GM21528 (cell line): ENCODE data around the gene HSD11B1L.
"Not testable (repeated sequence)": the region's sequence is repeated elsewhere in the genome, so short reads cannot be mapped to it uniquely, and the experiment has no call there.

Experiments
- ATAC-seq: cut with Tn5 transposase; IDR thresholded peaks from one replicate; pipeline ENCODE4 v1.9.1; 2021; ENCODE audit warnings: mild to moderate bottlenecking, moderate library complexity; ENCODE audit not compliant: unreplicated experiment, low FRiP score

The HSD11B1L gene

GRCh38 chr19:5686647-5687359 is 6.0 kb downstream of the HSD11B1L start:
- peak; percentile 43 for ATAC-seq

DNA sequence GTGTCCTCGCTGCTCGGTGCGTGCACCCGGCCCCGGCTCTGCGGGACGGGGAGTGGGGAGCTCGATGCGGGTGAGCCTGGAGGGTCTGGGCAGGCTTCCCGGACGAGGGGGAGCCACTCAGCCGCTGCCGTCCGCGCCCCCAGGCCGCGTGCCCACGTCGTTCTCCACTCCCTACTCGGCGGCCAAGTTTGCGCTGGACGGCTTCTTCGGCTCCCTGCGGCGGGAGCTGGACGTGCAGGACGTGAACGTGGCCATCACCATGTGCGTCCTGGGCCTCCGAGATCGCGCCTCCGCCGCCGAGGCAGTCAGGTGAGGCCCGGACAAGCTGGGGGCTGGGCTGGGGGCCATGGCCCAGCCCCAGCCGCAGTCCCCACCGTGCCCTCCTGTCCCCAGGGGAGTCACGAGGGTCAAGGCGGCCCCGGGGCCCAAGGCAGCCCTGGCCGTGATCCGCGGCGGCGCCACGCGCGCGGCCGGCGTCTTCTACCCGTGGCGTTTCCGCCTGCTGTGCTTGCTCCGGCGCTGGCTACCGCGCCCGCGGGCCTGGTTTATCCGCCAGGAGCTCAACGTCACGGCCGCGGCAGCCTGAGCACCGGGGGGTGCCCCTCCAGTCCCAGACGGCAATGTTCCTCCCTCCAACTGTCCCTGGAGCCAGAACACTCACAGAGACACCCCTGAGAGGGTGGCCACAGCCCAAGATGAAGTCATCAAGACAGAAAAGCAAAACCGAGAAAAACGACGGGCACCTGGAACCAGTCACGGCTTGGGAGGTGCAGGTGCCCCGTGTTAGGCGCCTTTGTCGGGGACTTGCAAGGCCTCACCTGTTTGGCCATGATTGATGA is 6.8 kb downstream of the HSD11B1L start:
- ATAC-seq, result no peak

- ATAC-seq, result not testable (repeated sequence)
Observed at GRCh38 chr19:5688262-5688881, 7.5 kb downstream of the HSD11B1L start.

GRCh38 chr19:5690125-5690954 is 9.5 kb downstream of the HSD11B1L start, which contains the start of gene RPL36:
TSS of gene RPL36 (plus strand) at chr19:5690295. CDS start at chr19:5690508, 213 bp downstream.
- peak; percentile 52 for ATAC-seq

DNA sequence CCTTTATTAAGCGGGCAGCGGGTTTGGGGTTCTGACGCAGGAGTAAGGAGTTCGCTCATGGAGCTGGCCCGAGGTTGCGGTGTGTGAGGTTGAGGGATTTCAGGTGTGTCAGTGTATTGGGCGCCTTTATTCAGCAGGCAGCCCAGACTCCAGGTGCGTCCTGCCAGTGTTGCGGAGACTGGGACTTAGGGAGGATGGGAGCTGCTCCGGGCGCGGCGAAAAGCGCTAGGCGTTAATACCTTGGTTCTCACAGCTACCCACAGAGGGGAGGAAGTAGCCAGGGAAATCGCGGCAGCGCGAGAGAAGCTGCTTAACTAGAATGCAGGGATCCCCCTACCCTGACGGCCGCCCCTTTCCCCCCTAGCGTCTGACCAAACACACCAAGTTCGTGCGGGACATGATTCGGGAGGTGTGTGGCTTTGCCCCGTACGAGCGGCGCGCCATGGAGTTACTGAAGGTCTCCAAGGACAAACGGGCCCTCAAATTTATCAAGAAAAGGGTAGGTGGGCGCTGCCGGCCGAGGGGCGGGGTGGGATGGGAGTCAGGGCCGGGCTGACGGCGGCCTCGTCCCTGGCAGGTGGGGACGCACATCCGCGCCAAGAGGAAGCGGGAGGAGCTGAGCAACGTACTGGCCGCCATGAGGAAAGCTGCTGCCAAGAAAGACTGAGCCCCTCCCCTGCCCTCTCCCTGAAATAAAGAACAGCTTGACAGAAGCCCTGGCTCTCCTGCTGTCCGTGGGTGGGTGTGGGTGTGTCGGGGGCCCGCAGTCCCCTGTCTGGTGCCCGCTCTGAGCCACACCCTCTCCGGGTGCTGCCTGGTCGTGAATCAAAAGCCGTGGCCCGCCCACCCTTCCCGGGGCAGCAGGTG is 10.4 kb downstream of the HSD11B1L start:
- no peak for ATAC-seq

GRCh38 chr19:5691822-5692722 is 11.2 kb downstream of the HSD11B1L start:
- no peak for ATAC-seq

GRCh38 chr19:5692723-5693194 is 11.9 kb downstream of the HSD11B1L start:
- ATAC-seq, result no peak

DNA sequence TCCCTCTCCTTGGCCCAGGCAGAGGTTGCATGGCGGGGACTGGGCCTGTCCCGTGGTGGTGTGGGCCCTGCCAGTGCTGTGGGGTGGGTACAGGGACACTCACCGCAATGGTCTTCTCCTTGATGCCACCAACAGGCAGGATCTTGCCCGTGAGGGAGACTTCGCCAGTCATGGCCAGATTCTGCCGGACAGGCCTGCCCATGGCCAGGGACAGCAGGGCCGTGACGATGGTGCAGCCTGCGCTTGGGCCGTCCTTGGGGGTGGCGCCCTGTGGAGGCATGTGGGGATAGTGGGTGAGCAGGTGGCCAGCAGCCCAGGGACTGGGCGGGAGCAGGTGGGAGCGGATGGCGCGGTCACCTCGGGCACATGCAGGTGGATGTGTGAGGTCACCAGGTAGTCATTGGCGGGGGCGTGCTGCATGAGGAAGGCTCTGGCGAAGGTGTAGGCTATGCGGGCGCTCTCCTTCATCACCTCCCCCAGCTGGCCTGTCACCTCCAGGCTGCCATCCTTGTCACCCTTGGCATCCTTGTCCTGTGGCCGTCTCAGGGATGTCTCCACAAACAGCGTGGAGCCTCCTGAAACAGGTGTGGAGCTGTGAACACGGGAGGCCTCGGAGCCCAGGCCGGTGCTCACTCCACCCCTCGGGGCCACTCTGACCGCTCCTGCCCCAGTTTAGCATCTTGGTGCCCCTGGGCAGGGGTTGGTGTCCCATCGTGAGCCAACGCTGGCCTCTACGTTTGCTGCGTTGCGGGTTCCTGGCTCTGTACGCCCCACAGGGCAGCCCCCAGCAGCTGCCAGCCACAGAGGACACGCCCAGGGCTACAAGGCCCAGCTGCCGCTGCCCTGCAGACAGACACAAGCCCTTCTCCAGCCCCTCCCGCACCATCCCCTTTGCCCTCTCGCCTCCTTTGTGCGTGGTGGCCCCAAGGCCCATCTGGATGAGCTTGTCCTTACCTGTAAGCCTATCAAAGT is 12.7 kb downstream of the HSD11B1L start:
- no peak for ATAC-seq

- no peak for ATAC-seq
Observed at GRCh38 chr19:5694167-5694955, 13.5 kb downstream of the HSD11B1L start.

GRCh38 chr19:5694956-5695648 is 14.3 kb downstream of the HSD11B1L start:
- no peak for ATAC-seq

DNA sequence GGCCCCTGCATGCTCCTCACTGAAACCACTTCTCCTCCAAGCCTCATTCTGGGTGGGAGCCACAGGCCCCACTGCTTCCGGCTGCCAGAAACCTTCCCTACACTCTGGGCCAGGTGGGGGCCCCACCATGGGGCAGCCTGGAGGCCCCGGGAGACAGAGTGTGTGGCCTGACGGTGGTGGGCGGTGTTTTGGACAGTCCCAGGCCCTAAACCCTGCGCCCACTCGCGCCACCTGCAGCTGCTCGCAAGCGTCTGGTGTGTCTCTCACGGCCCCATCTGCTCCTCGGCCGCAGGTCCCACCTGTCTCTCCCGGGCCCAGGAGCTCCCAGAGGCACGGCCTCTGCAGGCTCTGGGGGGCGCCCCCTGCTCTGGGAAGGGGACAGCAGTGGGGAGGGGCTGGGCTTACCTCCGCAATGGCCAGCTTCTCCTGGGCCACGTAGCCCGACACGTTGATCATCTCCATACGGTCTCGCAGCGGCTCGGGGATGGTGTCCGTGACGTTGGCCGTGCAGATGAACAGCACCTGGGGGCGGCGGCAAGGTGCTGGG is 14.9 kb downstream of the HSD11B1L start:
- no peak for ATAC-seq

DNA sequence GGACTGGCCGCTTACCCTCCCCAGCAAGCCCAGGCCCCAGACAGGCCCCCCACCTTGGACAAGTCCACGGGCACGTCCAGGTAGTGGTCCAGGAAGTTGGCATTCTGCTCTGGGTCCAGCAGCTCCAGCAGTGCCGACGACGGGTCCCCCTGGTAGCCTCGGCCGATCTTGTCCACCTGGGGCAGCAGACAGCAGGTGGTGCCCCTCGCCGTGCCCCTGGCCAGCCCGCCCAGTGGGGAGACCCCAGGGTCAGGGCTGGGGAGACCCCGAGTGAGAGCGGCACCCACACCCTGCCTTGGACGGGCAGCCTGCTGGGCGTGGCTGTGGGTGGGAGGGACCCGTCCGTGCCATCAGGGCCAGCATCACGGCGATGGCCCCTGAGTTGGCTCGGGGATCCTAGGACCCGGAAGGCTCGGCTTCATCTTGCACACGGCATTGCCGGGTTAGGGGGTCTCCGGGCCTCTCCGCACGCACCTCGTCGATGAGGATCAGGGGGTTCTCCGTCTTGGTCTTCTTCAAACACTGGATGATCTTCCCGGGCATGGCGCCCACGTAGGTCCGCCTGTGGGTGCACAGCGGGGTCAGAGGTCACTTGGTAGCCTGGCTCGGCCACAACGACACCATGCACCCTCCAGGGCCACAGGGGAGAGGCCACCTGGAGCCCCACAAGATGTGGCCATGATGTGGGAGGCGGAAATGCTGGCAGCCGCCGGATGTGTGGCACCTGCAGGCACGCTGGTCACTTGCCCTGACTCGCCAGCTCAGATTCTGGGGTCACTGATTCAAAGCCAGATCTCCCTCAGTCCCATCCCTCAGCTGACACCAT is 15.6 kb downstream of the HSD11B1L start:
- ATAC-seq, result no peak

GRCh38 chr19:5697022-5697889 is 16.4 kb downstream of the HSD11B1L start:
- no peak for ATAC-seq
